ENCODE measurements around the gene ANKH.

ANKH gene

DNA sequence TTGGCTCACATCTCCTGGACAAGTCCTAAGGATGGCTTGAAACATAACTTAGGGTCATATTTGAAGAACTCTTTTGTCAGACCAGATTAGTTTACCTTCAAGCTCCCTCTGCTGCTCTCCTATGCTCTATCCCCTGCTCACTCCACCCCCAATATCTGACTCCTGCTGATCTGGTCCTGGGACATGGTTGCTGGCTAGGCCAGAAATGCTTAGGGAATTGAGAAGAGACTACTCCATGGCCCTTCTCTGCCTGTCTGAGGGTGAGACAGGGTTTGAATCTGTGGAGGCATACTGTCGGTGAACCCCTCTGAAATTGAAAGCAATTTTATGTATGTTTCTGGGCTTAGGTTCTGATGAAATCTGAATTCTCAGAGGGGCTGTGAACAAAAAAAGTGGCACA lies 203.8 kb downstream of the ANKH start:
- peaks cover 67% of the 10 kb centered on the region for H4K20me1 ChIP-seq (ENCODE audit: insufficient read depth, low read length)
- H3K4me3 ChIP-seq (ENCODE audit: low read depth in 1 of 2, low read length in 2 of 2): 0 out of 4 replicates have a peak overlapping the region, but pooled peaks of 1 of the 2 experiments have one; percentile 29
- H2AFZ ChIP-seq (ENCODE audit: low read depth, low read length): no peak overlapping the region
- H3K27me3 ChIP-seq (ENCODE audit: insufficient read depth, low read length, poor library complexity): no peaks in the 10 kb centered on the region
- H3K27ac ChIP-seq (ENCODE audit: low read length): 0 out of 2 replicates have a peak overlapping the region, but pooled peaks have one; percentile 14
- no peak for DNase-seq
- peaks cover 20% of the 10 kb centered on the region; the same call in 1 of the 2 replicates for H3K36me3 ChIP-seq (ENCODE audit: insufficient read depth, low read length)
- H3K4me2 ChIP-seq (ENCODE audit: insufficient read depth, low read length): peak overlapping the region; percentile 63
- H3K4me1 ChIP-seq (ENCODE audit: insufficient read depth, low read length): peaks cover 59% of the 10 kb centered on the region
- ATAC-seq (ENCODE audit: insufficient read depth, low read depth): no peak
- no peaks in the 10 kb centered on the region for H3K9me3 ChIP-seq (ENCODE audit: insufficient read depth, low read length, severe bottlenecking)
- peaks cover 97% of the 10 kb centered on the region for H3K79me2 ChIP-seq (ENCODE audit: insufficient read depth, low read length)
- 0 out of 2 replicates have a peak overlapping the region, but pooled peaks have one; percentile 6 for H3K9ac ChIP-seq (ENCODE audit: low read depth, low read length)
- TF ChIP-seq, protein P1, sequence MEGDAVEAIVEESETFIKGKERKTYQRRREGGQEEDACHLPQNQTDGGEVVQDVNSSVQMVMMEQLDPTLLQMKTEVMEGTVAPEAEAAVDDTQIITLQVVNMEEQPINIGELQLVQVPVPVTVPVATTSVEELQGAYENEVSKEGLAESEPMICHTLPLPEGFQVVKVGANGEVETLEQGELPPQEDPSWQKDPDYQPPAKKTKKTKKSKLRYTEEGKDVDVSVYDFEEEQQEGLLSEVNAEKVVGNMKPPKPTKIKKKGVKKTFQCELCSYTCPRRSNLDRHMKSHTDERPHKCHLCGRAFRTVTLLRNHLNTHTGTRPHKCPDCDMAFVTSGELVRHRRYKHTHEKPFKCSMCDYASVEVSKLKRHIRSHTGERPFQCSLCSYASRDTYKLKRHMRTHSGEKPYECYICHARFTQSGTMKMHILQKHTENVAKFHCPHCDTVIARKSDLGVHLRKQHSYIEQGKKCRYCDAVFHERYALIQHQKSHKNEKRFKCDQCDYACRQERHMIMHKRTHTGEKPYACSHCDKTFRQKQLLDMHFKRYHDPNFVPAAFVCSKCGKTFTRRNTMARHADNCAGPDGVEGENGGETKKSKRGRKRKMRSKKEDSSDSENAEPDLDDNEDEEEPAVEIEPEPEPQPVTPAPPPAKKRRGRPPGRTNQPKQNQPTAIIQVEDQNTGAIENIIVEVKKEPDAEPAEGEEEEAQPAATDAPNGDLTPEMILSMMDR (IDR thresholded peaks at IDR 0.05; ENCODE audit: borderline replicate concordance, extremely low read depth, low read length, poor library complexity, severe bottlenecking): no peak
- no peak for TF ChIP-seq EZH2 (IDR thresholded peaks at IDR 0.05; ENCODE audit: borderline replicate concordance, low read depth, low read length, severe bottlenecking)

DNA sequence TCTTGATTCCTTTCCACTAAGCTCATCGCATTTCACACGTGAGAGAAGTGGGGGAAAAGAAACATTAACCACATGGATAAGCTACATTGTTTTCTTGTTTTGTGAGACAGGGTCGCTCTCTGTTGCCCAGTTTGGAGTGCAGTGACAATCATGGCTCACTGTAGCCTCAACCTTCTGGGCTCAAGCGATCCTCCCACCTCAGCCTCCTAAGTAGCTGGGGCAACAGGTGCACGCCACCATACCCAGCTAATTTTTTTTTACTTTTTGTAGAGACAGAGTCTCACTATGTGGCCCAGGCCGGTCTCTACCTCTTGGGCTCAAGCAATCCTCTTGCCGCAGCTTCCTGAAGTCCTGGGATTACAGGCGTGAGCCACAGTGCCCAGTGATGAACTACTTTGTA lies 204.3 kb downstream of the ANKH start:
- Histone ChIP-seq H4K20me1 (ENCODE audit: insufficient read depth, low read length) (peaks cover 63% of the 10 kb centered on the region), H3K27ac (ENCODE audit: low read length) (no peak overlapping the region), H3K9ac (ENCODE audit: low read depth, low read length) (no peak overlapping the region), H3K9me3 (ENCODE audit: insufficient read depth, low read length, severe bottlenecking) (no peaks in the 10 kb centered on the region), H2AFZ (ENCODE audit: low read depth, low read length) (no peak overlapping the region), H3K27me3 (ENCODE audit: insufficient read depth, low read length, poor library complexity) (no peaks in the 10 kb centered on the region), H3K36me3 (ENCODE audit: insufficient read depth, low read length) (peaks cover 20% of the 10 kb centered on the region; the same call in 1 of the 2 replicates), H3K4me3 (ENCODE audit: low read depth in 1 of 2, low read length in 2 of 2) (peak overlapping the region in 1 of 2 experiments; percentile 80; a peak in 1 of 4 replicates), H3K4me2 (ENCODE audit: insufficient read depth, low read length) (peak overlapping the region; percentile 63; the same call in 1 of the 2 replicates), H3K79me2 (ENCODE audit: insufficient read depth, low read length) (peaks cover 92% of the 10 kb centered on the region), H3K4me1 (ENCODE audit: insufficient read depth, low read length) (peaks cover 55% of the 10 kb centered on the region)
- no peak for ATAC-seq (ENCODE audit: insufficient read depth, low read depth)
- TF ChIP-seq, protein P1 (IDR thresholded peaks at IDR 0.05; ENCODE audit: borderline replicate concordance, extremely low read depth, low read length, poor library complexity, severe bottlenecking): no peak
- no peak for TF ChIP-seq EZH2 (IDR thresholded peaks at IDR 0.05; ENCODE audit: borderline replicate concordance, low read depth, low read length, severe bottlenecking)
- no peak for DNase-seq

DNA sequence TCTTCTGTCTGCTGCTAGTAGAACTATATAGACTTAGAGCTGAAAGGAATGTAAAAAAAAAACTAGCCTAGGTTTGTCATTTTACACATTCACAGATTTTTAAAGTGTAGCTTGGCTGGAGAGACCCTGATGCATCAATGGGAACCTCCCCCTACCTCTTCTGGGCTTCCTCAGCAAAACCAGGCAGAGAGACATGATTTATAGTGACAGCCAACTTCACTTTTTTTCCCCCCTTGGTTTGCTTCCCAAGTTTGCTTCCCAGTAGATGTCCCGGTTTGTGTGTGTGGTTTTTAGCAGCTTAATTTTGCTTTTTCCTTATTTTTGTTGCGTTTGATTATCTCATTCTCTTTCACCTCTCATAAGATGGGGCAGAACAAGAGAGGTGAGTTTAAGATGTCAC lies 205.2 kb downstream of the ANKH start:
- Histone ChIP-seq H3K4me1 (ENCODE audit: insufficient read depth, low read length) (peaks cover 51% of the 10 kb centered on the region), H3K4me3 (ENCODE audit: low read depth in 1 of 2, low read length in 2 of 2) (peak overlapping the region in 1 of 2 experiments; percentile 80; a peak in 2 of 4 replicates), H3K27me3 (ENCODE audit: insufficient read depth, low read length, poor library complexity) (no peaks in the 10 kb centered on the region), H3K4me2 (ENCODE audit: insufficient read depth, low read length) (peak overlapping the region; percentile 63), H3K36me3 (ENCODE audit: insufficient read depth, low read length) (peaks cover 20% of the 10 kb centered on the region; the same call in 1 of the 2 replicates), H3K27ac (ENCODE audit: low read length) (peak overlapping the region; percentile 7; the same call in 1 of the 2 replicates), H4K20me1 (ENCODE audit: insufficient read depth, low read length) (peaks cover 53% of the 10 kb centered on the region), H3K9ac (ENCODE audit: low read depth, low read length) (peak overlapping the region; percentile 58), H3K79me2 (ENCODE audit: insufficient read depth, low read length) (peaks cover 83% of the 10 kb centered on the region), H2AFZ (ENCODE audit: low read depth, low read length) (no peak overlapping the region), H3K9me3 (ENCODE audit: insufficient read depth, low read length, severe bottlenecking) (no peaks in the 10 kb centered on the region)
- DNase-seq: no peak
- TF ChIP-seq, protein P1 (IDR thresholded peaks at IDR 0.05; ENCODE audit: borderline replicate concordance, extremely low read depth, low read length, poor library complexity, severe bottlenecking): no peak
- no peak for TF ChIP-seq EZH2 (IDR thresholded peaks at IDR 0.05; ENCODE audit: borderline replicate concordance, low read depth, low read length, severe bottlenecking)
- no peak for ATAC-seq (ENCODE audit: insufficient read depth, low read depth)

All from DND-41 (cell line).